Measurements from ENCODE around the gene LYRM4. TPM values are rescaled to one million over a fixed set of nuclear protein-coding genes. Genes with fewer than 3 reads are reported as not detected.

The LYRM4 gene
- total RNA-seq, 1 experiment from 2014 or later = 44.3 TPM

GRCh38 chr6:5086294-5086890 is 174.4 kb downstream of the LYRM4 start:
- no peak overlapping the region for H3K27ac Mint-ChIP-seq
- Histone ChIP-seq H3T11ph (ENCODE audit: low read length) (no peak overlapping the region), H3K23ac (ENCODE audit: insufficient read length, low read depth, low read length) (no peak overlapping the region), H3K79me2 (ENCODE audit: insufficient read depth, low read length) (no peaks in the 10 kb centered on the region), H3K79me1 (ENCODE audit: insufficient read depth, low read depth, low read length, poor library complexity, severe bottlenecking) (no peaks in the 10 kb centered on the region), H4K91ac (ENCODE audit: insufficient read length, low read depth, low read length) (no peak overlapping the region), H4K5ac (ENCODE audit: insufficient read length, low read depth, low read length) (no peak overlapping the region), H3K18ac (ENCODE audit: insufficient read length, low read depth, low read length) (no peak overlapping the region), H3K27ac (ENCODE audit: insufficient read length, low read depth, low read length) (no peak overlapping the region), H2AFZ (ENCODE audit: low read length) (no peak overlapping the region), H2BK15ac (ENCODE audit: low read depth, low read length) (no peak overlapping the region), H2BK5ac (ENCODE audit: insufficient read length, low read length) (no peak overlapping the region), H3K23me2 (ENCODE audit: insufficient read length, low read depth, low read length, poor library complexity, severe bottlenecking) (peaks cover 23% of the 10 kb centered on the region), H3K9me3 (ENCODE audit: control insufficient read depth, low read depth, low read length) (no peaks in the 10 kb centered on the region), H2BK20ac (ENCODE audit: low read depth, low read length, poor library complexity, severe bottlenecking) (no peak overlapping the region), H3K9ac (ENCODE audit: extremely low read depth, insufficient read length, low read length) (no peak overlapping the region), H4K20me1 (ENCODE audit: control insufficient read depth, insufficient read depth, insufficient read length) (no peaks in the 10 kb centered on the region), H3K14ac (ENCODE audit: insufficient read depth, low read length) (peak overlapping the region; percentile 78), H3K56ac (ENCODE audit: insufficient read length, low read depth, low read length) (no peak overlapping the region), H2BK12ac (ENCODE audit: insufficient read length, low read depth, low read length) (no peak overlapping the region), H2AK5ac (ENCODE audit: insufficient read length, low read length) (no peak overlapping the region), H3K27me3 (ENCODE audit: insufficient read depth, low read length) (peaks cover 29% of the 10 kb centered on the region; the same call in 1 of the 2 replicates), H2BK120ac (ENCODE audit: low read depth, low read length, poor library complexity, severe bottlenecking) (no peak overlapping the region), H3K4ac (ENCODE audit: low read depth, low read length) (no peak overlapping the region), H3K4me1 (ENCODE audit: insufficient read depth, low read length) (no peaks in the 10 kb centered on the region), H4K8ac (replicated peaks; ENCODE audit: insufficient read length, low read depth, low read length) (no peak overlapping the region), H3K4me2 (ENCODE audit: insufficient read depth, insufficient read length, low read length) (peak overlapping the region; percentile 62)
- H3K9me3 Mint-ChIP-seq = peaks cover 2 to 8% of the 10 kb centered on the region in 2 experiments; a peak in 2 of 5 replicates
- no peak for TF ChIP-seq CTCF (conservative IDR thresholded peaks at IDR 0.05)
- H3K27me3 Mint-ChIP-seq (ENCODE audit: low read depth) = peaks cover 87% of the 10 kb centered on the region
- peaks cover 0 to 4% (median 0%) of the 10 kb centered on the region in 3 experiments; a peak in 1 of 7 replicates for H3K36me3 Mint-ChIP-seq (ENCODE audit: insufficient read depth in 1 of 3, low read depth in 3 of 3)
- H3K4me3 Mint-ChIP-seq = peak overlapping the region; percentile 41 to 62
- no CpG with 5 or more reads among the region's 56 CpGs for WGBS (ENCODE audit: extremely low coverage, insufficient read length, low lambda C conversion rate)
- peaks cover 11 to 12% of the 10 kb centered on the region in 2 experiments for H3K4me1 Mint-ChIP-seq
- peak; percentile 59 for DNase-seq

All from H9 (cell line).